SK-N-SH (cell line): ENCODE measurements around the gene CNIH3.

Experiments used
- EZH2phosphoT487 ChIP-seq: fragments of 200-600 bp; sonication (generic); IDR thresholded peaks from 2 replicates; pipeline ENCODE4 v1.6.1; 2017; ENCODE audit warnings: low read depth, mixed run types, mild to moderate bottlenecking, antibody characterized with exemption, moderate library complexity, borderline replicate concordance
- FOXM1 ChIP-seq: IDR thresholded peaks from 2 replicates; pipeline ENCODE4 v1.4.0; 2012; ENCODE audit warnings: low read depth, mild to moderate bottlenecking
- POLR2AphosphoS5 ChIP-seq: IDR thresholded peaks from 2 replicates; pipeline ENCODE4 v1.6.1; 2012; ENCODE audit warnings: low read depth, low read length
- SIN3A ChIP-seq: IDR thresholded peaks from 2 replicates; pipeline ENCODE4 v1.6.1; 2012; ENCODE audit warnings: low read depth, mild to moderate bottlenecking, low read length, moderate library complexity, borderline replicate concordance
- SMC3 ChIP-seq: IDR thresholded peaks from 2 replicates; pipeline ENCODE4 v1.6.1; 2012; ENCODE audit warnings: low read depth, low read length, improper control_type of control experiment
- YY1 ChIP-seq: IDR thresholded peaks from 2 replicates; pipeline ENCODE4 v1.4.0; 2012; ENCODE audit warnings: low read depth, mild to moderate bottlenecking
- TF ChIP-seq, protein P1 (sequence below): fragments of 200-600 bp; sonication (generic); IDR thresholded peaks from 2 replicates; pipeline ENCODE4 v1.6.1; 2017; ENCODE audit warnings: antibody characterized with exemption, mild to moderate bottlenecking, moderate library complexity
- TF ChIP-seq, protein P2 (sequence below): fragments of 150-350 bp; IDR thresholded peaks from 2 replicates; pipeline ENCODE4 v1.6.1; 2017; ENCODE audit warnings: antibody characterized with exemption, low read length, low read depth, borderline replicate concordance
- TF ChIP-seq, protein P3 (sequence below): IDR thresholded peaks from 2 replicates; pipeline ENCODE4 v1.6.1; 2012; ENCODE audit warnings: mild to moderate bottlenecking, low read depth, low read length, moderate library complexity

DNA sequence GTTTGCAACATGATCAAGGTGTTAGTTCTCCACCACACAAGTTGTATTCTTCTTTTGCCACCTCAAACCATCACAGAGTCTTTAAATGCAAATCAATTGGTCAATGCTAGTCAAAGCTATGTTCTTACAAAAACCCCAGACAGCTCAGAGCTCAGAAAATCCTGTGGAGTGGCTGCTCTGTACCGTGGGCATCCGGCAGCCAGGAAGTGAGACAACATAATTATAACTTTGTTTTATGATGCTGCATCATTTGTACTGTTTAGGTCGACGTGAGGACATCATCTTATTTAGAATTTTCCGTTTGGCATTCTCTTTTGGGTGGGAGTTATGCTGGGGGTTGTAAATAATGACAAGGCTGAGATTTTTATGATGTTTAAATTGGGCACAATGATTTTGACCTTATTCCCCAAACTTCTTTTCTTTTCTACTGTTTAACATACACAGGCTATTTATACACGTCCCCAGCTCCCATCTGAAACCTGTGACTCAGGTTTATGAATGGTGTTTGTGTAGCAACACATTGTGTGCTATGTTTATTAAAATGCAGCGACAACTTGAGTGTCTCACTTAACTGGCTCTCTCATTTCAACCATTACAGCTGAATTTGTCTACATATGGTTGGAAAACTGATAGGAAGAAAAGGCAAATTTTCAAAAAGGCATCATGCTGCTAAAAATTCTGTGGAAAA is 124.0 kb downstream of the CNIH3 start:
- no peak for TF ChIP-seq SMC3
- TF ChIP-seq, protein P1, sequence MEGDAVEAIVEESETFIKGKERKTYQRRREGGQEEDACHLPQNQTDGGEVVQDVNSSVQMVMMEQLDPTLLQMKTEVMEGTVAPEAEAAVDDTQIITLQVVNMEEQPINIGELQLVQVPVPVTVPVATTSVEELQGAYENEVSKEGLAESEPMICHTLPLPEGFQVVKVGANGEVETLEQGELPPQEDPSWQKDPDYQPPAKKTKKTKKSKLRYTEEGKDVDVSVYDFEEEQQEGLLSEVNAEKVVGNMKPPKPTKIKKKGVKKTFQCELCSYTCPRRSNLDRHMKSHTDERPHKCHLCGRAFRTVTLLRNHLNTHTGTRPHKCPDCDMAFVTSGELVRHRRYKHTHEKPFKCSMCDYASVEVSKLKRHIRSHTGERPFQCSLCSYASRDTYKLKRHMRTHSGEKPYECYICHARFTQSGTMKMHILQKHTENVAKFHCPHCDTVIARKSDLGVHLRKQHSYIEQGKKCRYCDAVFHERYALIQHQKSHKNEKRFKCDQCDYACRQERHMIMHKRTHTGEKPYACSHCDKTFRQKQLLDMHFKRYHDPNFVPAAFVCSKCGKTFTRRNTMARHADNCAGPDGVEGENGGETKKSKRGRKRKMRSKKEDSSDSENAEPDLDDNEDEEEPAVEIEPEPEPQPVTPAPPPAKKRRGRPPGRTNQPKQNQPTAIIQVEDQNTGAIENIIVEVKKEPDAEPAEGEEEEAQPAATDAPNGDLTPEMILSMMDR = no peak
- no peak for TF ChIP-seq FOXM1
- TF ChIP-seq, protein P2, sequence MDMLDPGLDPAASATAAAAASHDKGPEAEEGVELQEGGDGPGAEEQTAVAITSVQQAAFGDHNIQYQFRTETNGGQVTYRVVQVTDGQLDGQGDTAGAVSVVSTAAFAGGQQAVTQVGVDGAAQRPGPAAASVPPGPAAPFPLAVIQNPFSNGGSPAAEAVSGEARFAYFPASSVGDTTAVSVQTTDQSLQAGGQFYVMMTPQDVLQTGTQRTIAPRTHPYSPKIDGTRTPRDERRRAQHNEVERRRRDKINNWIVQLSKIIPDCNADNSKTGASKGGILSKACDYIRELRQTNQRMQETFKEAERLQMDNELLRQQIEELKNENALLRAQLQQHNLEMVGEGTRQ = no peak
- no peak for TF ChIP-seq SIN3A
- TF ChIP-seq EZH2phosphoT487 = no peak
- TF ChIP-seq POLR2AphosphoS5 = no peak
- TF ChIP-seq, protein P3, sequence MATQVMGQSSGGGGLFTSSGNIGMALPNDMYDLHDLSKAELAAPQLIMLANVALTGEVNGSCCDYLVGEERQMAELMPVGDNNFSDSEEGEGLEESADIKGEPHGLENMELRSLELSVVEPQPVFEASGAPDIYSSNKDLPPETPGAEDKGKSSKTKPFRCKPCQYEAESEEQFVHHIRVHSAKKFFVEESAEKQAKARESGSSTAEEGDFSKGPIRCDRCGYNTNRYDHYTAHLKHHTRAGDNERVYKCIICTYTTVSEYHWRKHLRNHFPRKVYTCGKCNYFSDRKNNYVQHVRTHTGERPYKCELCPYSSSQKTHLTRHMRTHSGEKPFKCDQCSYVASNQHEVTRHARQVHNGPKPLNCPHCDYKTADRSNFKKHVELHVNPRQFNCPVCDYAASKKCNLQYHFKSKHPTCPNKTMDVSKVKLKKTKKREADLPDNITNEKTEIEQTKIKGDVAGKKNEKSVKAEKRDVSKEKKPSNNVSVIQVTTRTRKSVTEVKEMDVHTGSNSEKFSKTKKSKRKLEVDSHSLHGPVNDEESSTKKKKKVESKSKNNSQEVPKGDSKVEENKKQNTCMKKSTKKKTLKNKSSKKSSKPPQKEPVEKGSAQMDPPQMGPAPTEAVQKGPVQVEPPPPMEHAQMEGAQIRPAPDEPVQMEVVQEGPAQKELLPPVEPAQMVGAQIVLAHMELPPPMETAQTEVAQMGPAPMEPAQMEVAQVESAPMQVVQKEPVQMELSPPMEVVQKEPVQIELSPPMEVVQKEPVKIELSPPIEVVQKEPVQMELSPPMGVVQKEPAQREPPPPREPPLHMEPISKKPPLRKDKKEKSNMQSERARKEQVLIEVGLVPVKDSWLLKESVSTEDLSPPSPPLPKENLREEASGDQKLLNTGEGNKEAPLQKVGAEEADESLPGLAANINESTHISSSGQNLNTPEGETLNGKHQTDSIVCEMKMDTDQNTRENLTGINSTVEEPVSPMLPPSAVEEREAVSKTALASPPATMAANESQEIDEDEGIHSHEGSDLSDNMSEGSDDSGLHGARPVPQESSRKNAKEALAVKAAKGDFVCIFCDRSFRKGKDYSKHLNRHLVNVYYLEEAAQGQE = no peak
- TF ChIP-seq YY1 = no peak
